GM12875 (cell line): ENCODE results near the gene GAB1.

ENCODE experiments used
- H3K4me3 ChIP-seq: one replicate; pipeline ENCODE4 v1.5.1; 2011; ENCODE audit warnings: low read depth, low read length, control low read depth
- TF ChIP-seq, protein P1 (sequence below): IDR thresholded peaks from 2 replicates; pipeline ENCODE4 v1.5.1; 2011; ENCODE audit warnings: low read depth, mild to moderate bottlenecking, control low read depth, inconsistent platforms, low read length, moderate library complexity, borderline replicate concordance; ENCODE audit not compliant: insufficient read depth

The GAB1 gene

DNA sequence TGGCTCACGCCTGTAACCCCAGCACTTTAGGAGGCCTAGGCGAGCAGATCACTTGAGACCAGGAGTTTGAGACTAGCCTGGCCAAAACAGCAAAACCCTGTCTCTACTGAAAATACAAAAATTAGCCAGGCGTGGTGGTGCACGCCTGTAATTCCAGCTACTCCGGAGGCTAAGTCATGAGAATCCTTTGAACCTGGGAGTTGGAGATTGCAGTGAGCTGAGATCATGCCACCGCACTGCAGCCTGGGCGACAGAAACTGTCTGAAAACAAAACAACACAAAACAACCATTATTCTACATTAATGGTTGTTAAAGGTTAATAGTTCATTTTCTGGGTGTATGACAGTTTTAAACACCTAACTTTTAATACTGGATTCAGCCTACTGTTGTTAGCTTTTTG is 175.2 kb downstream of the GAB1 start:
- no peak overlapping the region for H3K4me3 ChIP-seq
- TF ChIP-seq, protein P1, sequence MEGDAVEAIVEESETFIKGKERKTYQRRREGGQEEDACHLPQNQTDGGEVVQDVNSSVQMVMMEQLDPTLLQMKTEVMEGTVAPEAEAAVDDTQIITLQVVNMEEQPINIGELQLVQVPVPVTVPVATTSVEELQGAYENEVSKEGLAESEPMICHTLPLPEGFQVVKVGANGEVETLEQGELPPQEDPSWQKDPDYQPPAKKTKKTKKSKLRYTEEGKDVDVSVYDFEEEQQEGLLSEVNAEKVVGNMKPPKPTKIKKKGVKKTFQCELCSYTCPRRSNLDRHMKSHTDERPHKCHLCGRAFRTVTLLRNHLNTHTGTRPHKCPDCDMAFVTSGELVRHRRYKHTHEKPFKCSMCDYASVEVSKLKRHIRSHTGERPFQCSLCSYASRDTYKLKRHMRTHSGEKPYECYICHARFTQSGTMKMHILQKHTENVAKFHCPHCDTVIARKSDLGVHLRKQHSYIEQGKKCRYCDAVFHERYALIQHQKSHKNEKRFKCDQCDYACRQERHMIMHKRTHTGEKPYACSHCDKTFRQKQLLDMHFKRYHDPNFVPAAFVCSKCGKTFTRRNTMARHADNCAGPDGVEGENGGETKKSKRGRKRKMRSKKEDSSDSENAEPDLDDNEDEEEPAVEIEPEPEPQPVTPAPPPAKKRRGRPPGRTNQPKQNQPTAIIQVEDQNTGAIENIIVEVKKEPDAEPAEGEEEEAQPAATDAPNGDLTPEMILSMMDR, result no peak

DNA sequence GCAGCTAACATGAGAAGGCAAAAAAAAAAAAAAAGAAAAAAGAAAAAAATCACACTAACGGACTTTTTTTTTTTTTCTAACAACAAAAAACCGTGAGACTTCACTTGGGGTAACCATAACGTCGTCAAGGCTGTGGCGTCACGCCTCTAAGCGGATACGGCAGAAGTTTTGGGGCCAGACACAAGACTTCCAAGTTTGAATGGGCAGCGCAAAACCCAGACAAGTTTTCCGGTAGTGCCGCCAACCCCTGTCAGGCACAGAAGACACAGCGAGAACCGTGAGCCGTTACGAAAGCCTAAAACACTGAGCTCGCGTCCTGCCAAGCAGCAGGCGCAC is 176.3 kb downstream of the GAB1 start:
- TF ChIP-seq, protein P1, result no peak
- peak overlapping the region; percentile 99 for H3K4me3 ChIP-seq

DNA sequence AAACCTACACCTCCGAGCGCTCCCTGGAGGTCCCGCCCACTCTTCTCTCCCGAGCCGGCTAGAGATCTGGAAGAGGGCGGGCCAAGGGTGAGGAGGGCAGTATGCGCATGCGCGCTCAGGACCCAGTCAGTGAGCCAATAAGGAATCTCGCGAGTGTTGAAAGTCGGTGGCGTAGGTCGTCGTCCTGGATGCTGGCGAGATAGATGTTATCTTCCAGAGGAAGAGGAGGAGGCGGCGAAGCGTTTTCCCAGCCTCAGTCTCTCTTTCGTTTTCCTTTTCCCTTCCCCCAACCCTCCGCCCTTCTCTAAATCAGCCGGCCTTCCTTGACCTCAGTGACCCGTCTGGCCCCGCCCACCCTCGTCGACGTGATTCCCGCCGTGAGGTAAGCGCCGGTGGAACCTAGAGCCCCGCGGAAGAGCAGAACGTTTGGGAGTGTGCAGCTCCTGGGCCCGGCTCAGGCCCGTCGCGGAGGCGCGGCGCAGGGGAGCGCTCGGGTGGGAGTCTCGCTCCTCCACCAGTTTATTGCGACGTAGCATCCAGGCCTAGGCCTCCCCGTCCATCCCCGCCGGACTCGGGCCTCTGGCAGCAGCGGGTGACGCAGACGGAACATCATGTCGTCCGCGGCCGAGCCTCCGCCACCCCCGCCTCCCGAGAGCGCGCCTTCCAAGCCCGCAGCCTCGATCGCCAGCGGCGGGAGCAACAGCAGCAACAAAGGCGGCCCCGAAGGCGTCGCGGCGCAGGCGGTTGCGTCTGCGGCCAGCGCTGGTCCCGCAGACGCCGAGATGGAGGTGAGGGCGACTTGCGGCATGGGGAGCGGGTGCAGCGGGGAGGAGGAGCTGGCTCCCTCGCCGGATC is 176.9 kb downstream of the GAB1 start, which contains the start of gene SMARCA5:
TSS of gene SMARCA5 (plus strand) at position 389 of the 855 bp plus-strand sequence. CDS start at position 612, 223 bp downstream.
- TF ChIP-seq, protein P1, result no peak

DNA sequence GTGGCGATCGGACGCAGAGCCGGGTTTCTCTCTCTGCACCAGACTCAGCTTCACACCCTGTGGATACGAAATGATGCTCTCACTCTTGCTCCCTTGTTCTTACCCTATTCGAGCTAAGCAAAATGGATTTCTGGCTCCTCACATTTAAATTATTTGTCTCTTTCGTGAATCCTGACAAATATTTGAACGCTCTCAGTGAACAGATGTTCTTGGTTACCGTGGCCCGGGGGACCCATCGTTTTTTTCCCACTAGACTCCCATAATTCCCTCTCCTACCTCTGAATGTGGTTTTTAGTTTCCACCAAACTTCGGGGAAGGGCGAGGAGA is 177.5 kb downstream of the GAB1 start:
- TF ChIP-seq, protein P1, result no peak
- H3K4me3 ChIP-seq, result peak overlapping the region; percentile 99

More for the DNA sequence above, 176.9 kb downstream of the GAB1 start, which contains the start of gene SMARCA5:
- peak within 1 kb of the TSS; percentile 99 for H3K4me3 ChIP-seq

DNA sequence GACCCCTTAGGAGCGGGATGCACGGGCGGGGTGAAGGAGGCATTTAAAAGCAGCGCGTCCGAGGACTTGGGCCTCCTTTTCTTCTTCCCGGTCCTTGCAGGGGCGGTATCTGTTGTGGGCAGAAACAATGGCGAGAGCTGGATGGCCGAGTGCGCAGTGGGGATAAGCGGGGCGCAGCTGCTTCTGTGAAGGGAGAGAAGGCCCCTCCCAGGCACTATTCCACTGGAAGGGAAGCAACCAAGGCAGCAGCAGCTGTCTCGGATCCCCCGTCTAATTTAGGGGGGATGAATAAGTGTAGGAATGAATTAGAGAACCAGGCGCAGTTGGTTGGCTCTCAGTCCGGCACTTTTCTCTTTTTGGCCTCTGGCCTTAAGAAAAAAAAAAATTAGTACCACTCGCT is 177.8 kb downstream of the GAB1 start:
- TF ChIP-seq, protein P1, result no peak
- peak overlapping the region; percentile 99 for H3K4me3 ChIP-seq

DNA sequence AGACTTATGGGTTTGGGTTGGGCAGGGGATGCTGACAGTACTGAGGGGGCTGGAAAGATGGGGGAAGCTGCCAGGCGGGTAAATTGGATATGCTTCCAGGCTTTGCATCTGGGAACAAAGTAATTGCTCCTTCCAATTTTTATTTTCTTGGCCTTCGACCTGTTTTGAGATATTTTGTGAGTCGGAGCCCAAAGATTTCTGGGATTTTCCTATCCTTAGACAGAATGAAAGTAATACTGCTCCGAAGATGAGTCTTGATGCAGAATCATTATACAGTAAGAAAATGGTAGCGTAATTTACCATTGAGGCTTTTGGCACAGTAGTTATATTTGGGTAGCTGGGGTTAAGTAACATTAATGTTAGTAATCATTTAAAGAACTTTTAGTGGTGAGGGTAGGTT is 178.2 kb downstream of the GAB1 start:
- peak overlapping the region; percentile 99 for H3K4me3 ChIP-seq
- TF ChIP-seq, protein P1, result no peak

DNA sequence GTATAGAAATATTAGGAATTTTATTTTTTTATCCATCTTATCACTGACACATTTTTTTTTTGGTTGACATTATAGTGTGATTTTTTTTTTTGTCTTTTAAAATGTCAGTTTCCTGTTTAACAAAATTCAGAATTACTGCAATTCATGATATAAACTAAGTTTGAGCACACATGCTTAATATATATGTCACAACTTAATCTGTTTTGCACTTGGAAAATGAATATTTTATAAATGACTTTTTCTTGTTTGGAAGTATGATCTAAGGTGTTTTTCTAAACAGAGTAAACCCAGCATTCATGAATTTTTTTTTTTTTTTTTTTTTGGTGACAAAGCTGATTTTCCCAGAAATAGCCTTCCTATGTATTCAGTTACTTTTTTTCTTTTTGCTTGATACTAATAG is 179.2 kb downstream of the GAB1 start:
- TF ChIP-seq, protein P1, result no peak
- H3K4me3 ChIP-seq, result no peak overlapping the region
